Activated T-helper 1 cell treated with anti-CD3 and anti-CD28 coated beads, Interleukin-12 subunit alpha, Interleukin-12 subunit beta, Interleukin-2, Interleukin-4 antibody, amounts not matched to agents 30 ng/mL and 10 ng/mL and 1 ng/mL, durations not matched to agents 14 hours and 24 hours and 36 hours (primary cell): ENCODE measurements around the gene CSNK2A1. TPM values are rescaled to one million over a fixed set of nuclear protein-coding genes. Genes with fewer than 3 reads are reported as not detected.
"Not testable (repeated sequence)": the region's sequence is repeated elsewhere in the genome, so short reads cannot be mapped to it uniquely, and the experiment has no call there.

Source experiments
- DNase-seq: peaks from one replicate; pipeline ENCODE4 v3.0.0; 2021; ENCODE audit warnings: low spot score
- H3K27ac Mint-ChIP-seq: one replicate; pipeline ENCODE4 v1.8.0; 2021; ENCODE audit warnings: mild to moderate bottlenecking, mixed read lengths
- H3K27me3 Mint-ChIP-seq: one replicate; pipeline ENCODE4 v1.8.0; 2022; ENCODE audit warnings: mild to moderate bottlenecking, moderate library complexity, mixed read lengths; ENCODE audit not compliant: insufficient read depth
- H3K36me3 Mint-ChIP-seq: one replicate; pipeline ENCODE4 v1.8.0; 2021; ENCODE audit warnings: low read depth, mixed read lengths
- H3K4me1 Mint-ChIP-seq: one replicate; pipeline ENCODE4 v1.8.0; 2021; ENCODE audit warnings: low read depth, mixed read lengths
- H3K4me3 Mint-ChIP-seq: one replicate; pipeline ENCODE4 v1.8.0; 2021; ENCODE audit warnings: mild to moderate bottlenecking, moderate library complexity, mixed read lengths
- H3K9me3 Mint-ChIP-seq: one replicate; pipeline ENCODE4 v1.8.0; 2021; ENCODE audit warnings: mixed read lengths
- intact Hi-C: fragments of 100-400 bp; cut with micrococcal nuclease; formaldehyde crosslinking; loops from one replicate; pipeline ENCODE4 v1.15.1; 2024
- total RNA-seq: library from RNA; stranded (reverse); gene quantifications from 2 replicates; pipeline ENCODE4 v1.2.3, GENCODE V29; 2022

CSNK2A1 gene
- 181 and 185 TPM in 2 replicates for total RNA-seq

- Mint-ChIP-seq H3K4me1 (peaks cover 47% of the 10 kb centered on the region), H3K36me3 (peaks cover 35% of the 10 kb centered on the region), H3K9me3 (peaks cover 25% of the 10 kb centered on the region), H3K27me3 (peaks cover 3% of the 10 kb centered on the region), H3K4me3 (peak within 1 kb of the TSS; percentile 91), H3K27ac (peak within 1 kb of the TSS; percentile 91)
- intact Hi-C loops: loop anchor here (1.0 to 5.0 kb wide), 10 partner anchors 64 to 1559 kb away; partner anchors contain the start of genes FAM110A, NRSN2, PSMF1 and SOX12
- peak; percentile 94 for DNase-seq
Measured at GRCh38 chr20:543369-544152, at the start of gene CSNK2A1. TSS of gene CSNK2A1 (minus strand) at chr20:543790. CDS start at chr20:508551, 35,239 bp downstream.

GRCh38 chr20:592506-592905 lies 48.9 kb upstream of the CSNK2A1 start:
- Mint-ChIP-seq H3K4me3 (no peak overlapping the region), H3K4me1 (no peaks in the 10 kb centered on the region), H3K27me3 (peaks cover 9% of the 10 kb centered on the region), H3K9me3 (no peaks in the 10 kb centered on the region), H3K36me3 (no peaks in the 10 kb centered on the region), H3K27ac (no peak overlapping the region)
- no peak for DNase-seq
- intact Hi-C loops: no loop called here

GRCh38 chr20:591941-592340 lies 48.4 kb upstream of the CSNK2A1 start:
- Mint-ChIP-seq H3K4me3 (no peak overlapping the region), H3K4me1 (no peaks in the 10 kb centered on the region), H3K9me3 (no peaks in the 10 kb centered on the region), H3K27me3 (peaks cover 10% of the 10 kb centered on the region), H3K36me3 (no peaks in the 10 kb centered on the region), H3K27ac (no peak overlapping the region)
- no peak for DNase-seq
- intact Hi-C loops: no loop called here

GRCh38 chr20:588932-589672 lies 45.5 kb upstream of the CSNK2A1 start:
- no peak for DNase-seq
- H3K4me3 Mint-ChIP-seq: no peak overlapping the region
- intact Hi-C loops: no loop called here
- H3K9me3 Mint-ChIP-seq: no peaks in the 10 kb centered on the region
- no peak overlapping the region for H3K27ac Mint-ChIP-seq
- H3K36me3 Mint-ChIP-seq: no peaks in the 10 kb centered on the region
- no peaks in the 10 kb centered on the region for H3K4me1 Mint-ChIP-seq
- H3K27me3 Mint-ChIP-seq: peaks cover 12% of the 10 kb centered on the region

- no peaks in the 10 kb centered on the region for H3K4me1 Mint-ChIP-seq
- H3K27ac Mint-ChIP-seq: no peak overlapping the region
- intact Hi-C loops: no loop called here
- H3K36me3 Mint-ChIP-seq: no peaks in the 10 kb centered on the region
- no peak for DNase-seq
- H3K9me3 Mint-ChIP-seq: no peaks in the 10 kb centered on the region
- no peak overlapping the region for H3K4me3 Mint-ChIP-seq
- H3K27me3 Mint-ChIP-seq: peaks cover 12% of the 10 kb centered on the region
Measured at GRCh38 chr20:588476-588875, 44.9 kb upstream of the CSNK2A1 start.

GRCh38 chr20:584971-585301 lies 41.3 kb upstream of the CSNK2A1 start:
- Mint-ChIP-seq H3K36me3 (no peaks in the 10 kb centered on the region), H3K4me1 (no peaks in the 10 kb centered on the region), H3K27ac (no peak overlapping the region), H3K4me3 (no peak overlapping the region), H3K27me3 (peaks cover 7% of the 10 kb centered on the region), H3K9me3 (no peaks in the 10 kb centered on the region)
- DNase-seq: no peak
- intact Hi-C loops: no loop called here

GRCh38 chr20:584161-584970 lies 40.8 kb upstream of the CSNK2A1 start:
- no peak overlapping the region for H3K27ac Mint-ChIP-seq
- no peaks in the 10 kb centered on the region for H3K4me1 Mint-ChIP-seq
- H3K27me3 Mint-ChIP-seq: peaks cover 7% of the 10 kb centered on the region
- no peak for DNase-seq
- no peaks in the 10 kb centered on the region for H3K36me3 Mint-ChIP-seq
- H3K4me3 Mint-ChIP-seq: no peak overlapping the region
- no peaks in the 10 kb centered on the region for H3K9me3 Mint-ChIP-seq
- intact Hi-C loops: no loop called here

- Mint-ChIP-seq H3K4me3 (no peak overlapping the region), H3K9me3 (no peaks in the 10 kb centered on the region), H3K4me1 (no peaks in the 10 kb centered on the region), H3K27me3 (peaks cover 5% of the 10 kb centered on the region), H3K36me3 (no peaks in the 10 kb centered on the region), H3K27ac (no peak overlapping the region)
- intact Hi-C loops: no loop called here
- no peak for DNase-seq
Measured at GRCh38 chr20:582204-582603, 38.6 kb upstream of the CSNK2A1 start.

GRCh38 chr20:578940-579690 lies 35.5 kb upstream of the CSNK2A1 start:
- H3K4me1 Mint-ChIP-seq, H3K9me3 Mint-ChIP-seq, H3K4me3 Mint-ChIP-seq, H3K36me3 Mint-ChIP-seq, H3K27ac Mint-ChIP-seq, DNase-seq, H3K27me3 Mint-ChIP-seq, intact Hi-C loops: not testable (repeated sequence)

- intact Hi-C loops: no loop called here
- no peaks in the 10 kb centered on the region for H3K9me3 Mint-ChIP-seq
- no peaks in the 10 kb centered on the region for H3K36me3 Mint-ChIP-seq
- DNase-seq: no peak
- H3K4me3 Mint-ChIP-seq: no peak overlapping the region
- H3K4me1 Mint-ChIP-seq: no peaks in the 10 kb centered on the region
- H3K27me3 Mint-ChIP-seq: peaks cover 19% of the 10 kb centered on the region
- H3K27ac Mint-ChIP-seq: no peak overlapping the region
Measured at GRCh38 chr20:577167-577791, 33.7 kb upstream of the CSNK2A1 start.

- Mint-ChIP-seq H3K27me3 (peaks cover 19% of the 10 kb centered on the region), H3K27ac (no peak overlapping the region), H3K36me3 (no peaks in the 10 kb centered on the region), H3K4me1 (no peaks in the 10 kb centered on the region), H3K4me3 (no peak overlapping the region), H3K9me3 (no peaks in the 10 kb centered on the region)
- intact Hi-C loops: no loop called here
- DNase-seq: no peak
Measured at GRCh38 chr20:576156-576555, 32.6 kb upstream of the CSNK2A1 start.

- Mint-ChIP-seq H3K9me3 (no peaks in the 10 kb centered on the region), H3K4me3 (no peak overlapping the region), H3K36me3 (no peaks in the 10 kb centered on the region), H3K4me1 (no peaks in the 10 kb centered on the region), H3K27ac (no peak overlapping the region), H3K27me3 (peaks cover 19% of the 10 kb centered on the region)
- DNase-seq: no peak
- intact Hi-C loops: no loop called here
Measured at GRCh38 chr20:575230-575629, 31.6 kb upstream of the CSNK2A1 start.
